Right atrium auricular region (tissue), 2 donors: ENCODE data around the gene PDSS2. TPM values are rescaled to one million over a fixed set of nuclear protein-coding genes. Genes with fewer than 3 reads are reported as not detected.
"Not testable (repeated sequence)": the region's sequence is repeated elsewhere in the genome, so short reads cannot be mapped to it uniquely, and the experiment has no call there.

Experiments used
- DNase-seq: peaks from one replicate; pipeline ENCODE4 v3.0.0-alpha.2; 2019; ENCODE audit warnings: low spot score
- H3K27ac ChIP-seq, 2 donors: fragments of 200-600 bp; sonication (generic); 1 replicate in 1 of 2; 2 replicates in 1 of 2; pipeline ENCODE4 v1.5.1; 2016 to 2019
- H3K27me3 ChIP-seq, 2 donors: fragments of 200-600 bp; sonication (generic); one replicate each; pipeline versions ENCODE4 v1.5.1 to v1.6.0; 2017 to 2019
- H3K36me3 ChIP-seq: fragments of 200-600 bp; sonication (generic); one replicate; pipeline ENCODE4 v1.5.1; 2016
- H3K4me1 ChIP-seq, 2 donors: fragments of 200-600 bp; sonication (generic); one replicate each; pipeline versions ENCODE4 v1.5.1 to v1.6.0; 2017 to 2019
- H3K4me3 ChIP-seq, 2 donors: fragments of 200-600 bp; sonication (generic); 1 replicate in 1 of 2; 2 replicates in 1 of 2; pipeline ENCODE4 v1.5.1; 2017 to 2019; ENCODE audit warnings: mild to moderate bottlenecking in 1 of 2, moderate library complexity in 1 of 2
- H3K9me3 ChIP-seq, 2 donors: fragments of 200-600 bp; sonication (generic); one replicate each; pipeline ENCODE4 v1.5.1; 2019
- CTCF ChIP-seq, 2 donors: fragments of 200-600 bp; sonication (generic); IDR thresholded peaks; one replicate each; pipeline ENCODE4 v1.5.1; 2019; ENCODE audit warnings: antibody characterized with exemption in 2 of 2
- total RNA-seq, 2 donors: library from RNA; depleted of rRNA; stranded (reverse); fragments of >200 nt; gene quantifications; one replicate each; pipeline ENCODE4 v1.1.0, GENCODE V29; 2016

PDSS2 gene
- total RNA-seq, 2 donors from 2014 or later: 8.8 to 18.2 TPM

GRCh38 chr6:107314531-107314939 lies 144.8 kb downstream of the PDSS2 start:
- no peak for DNase-seq
- no peaks in the 10 kb centered on the region for H3K27me3 ChIP-seq
- TF ChIP-seq CTCF (IDR thresholded peaks at IDR 0.05): no peak
- H3K27ac ChIP-seq: no peak overlapping the region
- H3K4me3 ChIP-seq: no peak overlapping the region
- H3K4me1 ChIP-seq: no peaks in the 10 kb centered on the region
- H3K9me3 ChIP-seq: no peaks in the 10 kb centered on the region
- no peaks in the 10 kb centered on the region for H3K36me3 ChIP-seq

GRCh38 chr6:107313776-107314175 lies 145.6 kb downstream of the PDSS2 start:
- no peak for TF ChIP-seq CTCF (IDR thresholded peaks at IDR 0.05)
- DNase-seq: no peak
- Histone ChIP-seq H3K9me3 (no peaks in the 10 kb centered on the region), H3K27me3 (no peaks in the 10 kb centered on the region), H3K36me3 (no peaks in the 10 kb centered on the region), H3K4me1 (no peaks in the 10 kb centered on the region), H3K27ac (no peak overlapping the region), H3K4me3 (no peak overlapping the region)

- H3K4me1 ChIP-seq: no peaks in the 10 kb centered on the region
- H3K27ac ChIP-seq: no peak overlapping the region
- no peaks in the 10 kb centered on the region for H3K36me3 ChIP-seq
- no peaks in the 10 kb centered on the region for H3K9me3 ChIP-seq
- DNase-seq: no peak
- H3K27me3 ChIP-seq: no peaks in the 10 kb centered on the region
- H3K4me3 ChIP-seq: no peak overlapping the region
- TF ChIP-seq CTCF (IDR thresholded peaks at IDR 0.05): no peak
These were observed 149.0 kb downstream of the PDSS2 start for GRCh38 chr6:107310362-107310761.

- no peaks in the 10 kb centered on the region for H3K4me1 ChIP-seq
- H3K9me3 ChIP-seq: no peaks in the 10 kb centered on the region
- no peak overlapping the region for H3K27ac ChIP-seq
- no peak for TF ChIP-seq CTCF (IDR thresholded peaks at IDR 0.05)
- H3K4me3 ChIP-seq: no peak overlapping the region
- DNase-seq: no peak
- no peaks in the 10 kb centered on the region for H3K36me3 ChIP-seq
- no peaks in the 10 kb centered on the region for H3K27me3 ChIP-seq
These were observed 150.7 kb downstream of the PDSS2 start for GRCh38 chr6:107308677-107309076.

GRCh38 chr6:107305994-107306393 lies 153.4 kb downstream of the PDSS2 start:
- not testable (repeated sequence) for H3K9me3 ChIP-seq, H3K4me3 ChIP-seq, H3K36me3 ChIP-seq, H3K27me3 ChIP-seq, H3K4me1 ChIP-seq, H3K27ac ChIP-seq, DNase-seq

GRCh38 chr6:107305391-107305790 lies 154.0 kb downstream of the PDSS2 start:
- Histone ChIP-seq H3K36me3 (no peaks in the 10 kb centered on the region), H3K9me3 (no peaks in the 10 kb centered on the region), H3K4me3 (no peak overlapping the region), H3K4me1 (no peaks in the 10 kb centered on the region), H3K27ac (no peak overlapping the region), H3K27me3 (no peaks in the 10 kb centered on the region)
- no peak for DNase-seq
- no peak for TF ChIP-seq CTCF (IDR thresholded peaks at IDR 0.05)
